GM12801 (cell line): Measurements from ENCODE around the gene ERBB4.

Source experiments
- CTCF ChIP-seq: IDR thresholded peaks from one replicate; pipeline ENCODE4 v1.5.1; 2011; ENCODE audit warnings: control low read depth; ENCODE audit not compliant: insufficient read length; ENCODE audit errors: extremely low read depth

The ERBB4 gene

DNA sequence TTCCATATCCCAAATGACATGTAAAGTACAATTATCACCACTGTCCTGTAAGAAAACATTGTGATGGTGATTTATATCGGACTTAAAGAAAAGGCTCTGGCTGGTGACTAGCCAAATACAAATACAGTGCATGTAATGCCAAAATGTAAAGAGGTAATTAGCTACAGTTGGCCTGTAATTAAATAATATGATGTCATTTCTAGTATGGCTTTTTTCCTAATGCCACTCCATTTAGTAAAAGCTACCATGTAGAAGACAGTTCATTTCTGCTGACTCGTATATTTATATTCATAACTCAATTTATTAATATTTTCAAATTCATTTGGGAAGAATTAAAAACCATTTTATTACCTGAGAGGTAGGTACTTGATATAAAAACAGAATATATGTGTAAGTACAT is 815.7 kb downstream of the ERBB4 start:
- TF ChIP-seq CTCF: no peak

DNA sequence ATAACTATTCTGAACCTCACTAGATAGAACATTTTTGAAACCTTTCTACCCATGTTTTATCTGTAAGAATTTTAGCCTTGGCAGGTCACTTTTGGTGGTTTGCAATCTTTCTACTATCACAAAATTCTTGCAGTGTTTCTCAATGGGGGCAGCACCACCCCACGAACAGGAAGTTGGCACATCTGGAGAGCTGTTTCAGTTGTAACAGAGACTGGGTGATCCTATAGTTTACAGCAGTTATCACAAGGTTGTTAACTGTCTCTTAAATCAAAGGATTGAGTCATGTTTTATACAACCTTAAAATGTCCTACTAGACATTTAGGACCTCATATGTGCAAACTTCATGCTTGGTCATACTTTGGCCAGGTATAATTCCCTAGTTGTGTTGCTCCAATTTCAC is 829.2 kb downstream of the ERBB4 start:
- TF ChIP-seq CTCF: no peak

DNA sequence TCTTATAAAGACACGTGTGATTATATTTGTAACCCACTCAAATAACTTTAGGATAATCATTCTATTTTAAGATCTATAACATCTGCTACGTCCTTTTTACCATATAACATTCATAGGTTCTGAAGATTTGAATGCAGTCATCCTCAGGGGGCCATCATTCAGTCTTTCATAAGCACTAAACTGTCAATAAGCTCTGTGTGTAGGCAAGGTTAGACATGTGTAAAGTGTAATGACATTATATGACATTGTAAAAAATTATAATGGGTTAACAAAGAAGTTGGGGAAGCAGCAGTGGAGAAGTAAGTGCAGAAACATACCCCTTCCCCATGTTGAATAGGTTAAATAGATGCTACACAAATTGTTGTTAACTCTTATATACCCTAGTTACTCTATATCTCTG is 845.9 kb downstream of the ERBB4 start:
- no peak for TF ChIP-seq CTCF

- TF ChIP-seq CTCF: no peak
These were observed 847.9 kb downstream of the ERBB4 start for GRCh38 chr2:211690736-211691135.

GRCh38 chr2:211688196-211688595 is 850.4 kb downstream of the ERBB4 start:
- TF ChIP-seq CTCF: no peak

DNA sequence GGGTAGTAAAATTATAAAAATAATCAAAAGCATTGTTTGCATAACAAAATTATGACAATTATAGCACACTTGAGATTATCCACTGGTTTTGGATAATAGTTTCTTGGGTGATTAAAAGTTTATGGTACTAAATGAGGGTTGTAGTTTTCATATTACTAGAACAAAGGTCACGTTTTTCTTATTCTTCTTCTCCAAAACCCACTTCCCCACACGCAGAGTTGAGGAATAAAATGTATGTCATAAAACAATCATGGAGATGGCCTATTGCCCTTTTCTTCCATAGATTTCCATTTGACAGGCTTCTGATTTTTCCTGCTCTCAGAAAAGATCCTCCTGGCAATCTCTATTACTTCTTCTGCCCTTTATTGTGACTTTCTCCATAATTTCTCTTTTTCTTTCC is 863.9 kb downstream of the ERBB4 start:
- TF ChIP-seq CTCF: no peak

- no peak for TF ChIP-seq CTCF
These were observed 865.3 kb downstream of the ERBB4 start for GRCh38 chr2:211673133-211673905.

GRCh38 chr2:211671977-211672376 is 866.6 kb downstream of the ERBB4 start:
- no peak for TF ChIP-seq CTCF
